Measurements from ENCODE around the gene ARHGAP26. TPM values are rescaled to one million over a fixed set of nuclear protein-coding genes. Genes with fewer than 3 reads are reported as not detected.

The ARHGAP26 gene
- polyA plus RNA-seq, 1 donor from 2014 or later: 0.83 TPM

- Histone ChIP-seq H2AFZ (ENCODE audit: low read depth, low read length) (no peak overlapping the region), H4K20me1 (ENCODE audit: insufficient read depth) (no peaks in the 10 kb centered on the region), H3K27me3 (ENCODE audit: insufficient read depth, low read depth, low read length) (peaks cover 12% of the 10 kb centered on the region), H3F3A (ENCODE audit: insufficient read depth, low read length, poor library complexity, severe bottlenecking) (no peaks in the 10 kb centered on the region), H3K9ac (ENCODE audit: low read length) (no peak overlapping the region), H3K27ac (ENCODE audit: low read length) (no peak overlapping the region), H3K4me2 (ENCODE audit: low read length) (no peak overlapping the region), H3K9me3 (ENCODE audit: low read length) (no peaks in the 10 kb centered on the region), H3K9me2 (ENCODE audit: insufficient read depth, low read length) (no peaks in the 10 kb centered on the region), H3K36me3 (ENCODE audit: insufficient read depth, low read length) (no peaks in the 10 kb centered on the region), H3K4me3 (ENCODE audit: low read length) (no peak overlapping the region), H3K79me2 (replicated peaks; ENCODE audit: insufficient read depth, low read length) (no peaks in the 10 kb centered on the region)
- TF ChIP-seq REST (IDR thresholded peaks at IDR 0.05; ENCODE audit: borderline replicate concordance) (no peak), CTCF (IDR thresholded peaks at IDR 0.05; ENCODE audit: poor library complexity, severe bottlenecking) (no peak), EP300 (conservative IDR thresholded peaks at IDR 0.05; ENCODE audit: poor library complexity, severe bottlenecking) (no peak), TAF1 (IDR thresholded peaks at IDR 0.05; ENCODE audit: low read depth) (no peak), EZH2 (IDR thresholded peaks at IDR 0.05; ENCODE audit: borderline replicate concordance, insufficient read depth, low read length, poor library complexity, severe bottlenecking) (no peak), MXI1 (conservative IDR thresholded peaks at IDR 0.05; ENCODE audit: poor library complexity, severe bottlenecking) (no peak), POLR2AphosphoS5 (IDR thresholded peaks at IDR 0.05) (no peak), SMC3 (conservative IDR thresholded peaks at IDR 0.05; ENCODE audit: poor library complexity) (no peak), RAD21 (conservative IDR thresholded peaks at IDR 0.05) (no peak)
These were observed 2.3 kb upstream of the ARHGAP26 start for GRCh38 chr5:142767911-142768310.

- H3K9ac ChIP-seq (ENCODE audit: low read length): peak overlapping the region; percentile 85
- H3K79me2 ChIP-seq (replicated peaks; ENCODE audit: insufficient read depth, low read length): no peaks in the 10 kb centered on the region
- H3K4me2 ChIP-seq (ENCODE audit: low read length): peak overlapping the region; percentile 60
- H3K36me3 ChIP-seq (ENCODE audit: insufficient read depth, low read length): no peaks in the 10 kb centered on the region
- H3F3A ChIP-seq (ENCODE audit: insufficient read depth, low read length, poor library complexity, severe bottlenecking): no peaks in the 10 kb centered on the region
- H3K9me3 ChIP-seq (ENCODE audit: low read length): no peaks in the 10 kb centered on the region
- peak overlapping the region; percentile 90 for H2AFZ ChIP-seq (ENCODE audit: low read depth, low read length)
- peak overlapping the region; percentile 72 for H3K27ac ChIP-seq (ENCODE audit: low read length)
- H3K27me3 ChIP-seq (ENCODE audit: insufficient read depth, low read depth, low read length): peaks cover 13% of the 10 kb centered on the region
- peak overlapping the region; percentile 87 for H3K4me3 ChIP-seq (ENCODE audit: low read length)
- no peak for TF ChIP-seq TAF1 (IDR thresholded peaks at IDR 0.05; ENCODE audit: low read depth)
- TF ChIP-seq SMC3 (conservative IDR thresholded peaks at IDR 0.05; ENCODE audit: poor library complexity): no peak
- TF ChIP-seq CTCF (IDR thresholded peaks at IDR 0.05; ENCODE audit: poor library complexity, severe bottlenecking): no peak
- peak; percentile 25 for TF ChIP-seq EP300 (conservative IDR thresholded peaks at IDR 0.05; ENCODE audit: poor library complexity, severe bottlenecking)
- TF ChIP-seq MXI1 (conservative IDR thresholded peaks at IDR 0.05; ENCODE audit: poor library complexity, severe bottlenecking): no peak
- no peak for TF ChIP-seq RAD21 (conservative IDR thresholded peaks at IDR 0.05)
- TF ChIP-seq EZH2 (IDR thresholded peaks at IDR 0.05; ENCODE audit: borderline replicate concordance, insufficient read depth, low read length, poor library complexity, severe bottlenecking): no peak
- no peak for TF ChIP-seq REST (IDR thresholded peaks at IDR 0.05; ENCODE audit: borderline replicate concordance)
- peak; percentile 39 for TF ChIP-seq POLR2AphosphoS5 (IDR thresholded peaks at IDR 0.05)
- H3K9me2 ChIP-seq (ENCODE audit: insufficient read depth, low read length): no peaks in the 10 kb centered on the region
- no peaks in the 10 kb centered on the region for H4K20me1 ChIP-seq (ENCODE audit: insufficient read depth)
These were observed 855 bp upstream of the ARHGAP26 start for GRCh38 chr5:142769251-142769792.
